DND-41 (cell line): ENCODE data around the gene DYNC1I1.

Experiments used
- ATAC-seq: fragments of 200-7000 bp; cut with Tn5 transposase; 3 replicates; pipeline ENCODE4 v1.9.1; 2021; ENCODE audit warnings: low read depth; ENCODE audit not compliant: insufficient read depth
- DNase-seq: peaks from one replicate; pipeline ENCODE4 v3.0.0-alpha.2; 2020
- H2AFZ ChIP-seq: 2 replicates; pipeline ENCODE4 v1.6.0; 2012; ENCODE audit warnings: low read depth, low read length
- H3K27ac ChIP-seq: 2 replicates; pipeline ENCODE4 v1.5.1; 2012; ENCODE audit warnings: low read length, inconsistent platforms
- H3K27me3 ChIP-seq: fragments of 200-600 bp; sonication (generic); 2 replicates; pipeline ENCODE4 v1.6.0; 2012; ENCODE audit warnings: low read length, mild to moderate bottlenecking, inconsistent platforms; ENCODE audit not compliant: insufficient read depth, poor library complexity
- H3K36me3 ChIP-seq: 2 replicates; pipeline ENCODE4 v1.5.1; 2012; ENCODE audit warnings: low read length, inconsistent platforms; ENCODE audit not compliant: insufficient read depth
- H3K4me1 ChIP-seq: 2 replicates; pipeline ENCODE4 v1.5.1; 2012; ENCODE audit warnings: mild to moderate bottlenecking, low read length; ENCODE audit not compliant: insufficient read depth
- H3K4me2 ChIP-seq: 2 replicates; pipeline ENCODE4 v1.6.0; 2012; ENCODE audit warnings: mild to moderate bottlenecking, moderate library complexity, low read length, inconsistent platforms; ENCODE audit not compliant: insufficient read depth
- H3K4me3 ChIP-seq, 2 experiments: fragments of 200-600 bp in 1 of 2; shearing (Covaris generic) in 1 of 2; 2 replicates each; pipeline ENCODE4 v1.5.1; 2012 to 2016; ENCODE audit warnings: inconsistent platforms in 2 of 2, low read length in 2 of 2, mild to moderate bottlenecking in 2 of 2, low read depth in 1 of 2, moderate library complexity in 1 of 2
- H3K79me2 ChIP-seq: 2 replicates; pipeline ENCODE4 v1.6.0; 2012; ENCODE audit warnings: low read length, inconsistent platforms; ENCODE audit not compliant: insufficient read depth
- H3K9ac ChIP-seq: 2 replicates; pipeline ENCODE4 v1.6.0; 2012; ENCODE audit warnings: low read depth, mild to moderate bottlenecking, inconsistent platforms, low read length, moderate library complexity
- H3K9me3 ChIP-seq: 2 replicates; pipeline ENCODE4 v1.5.1; 2012; ENCODE audit warnings: low read length, moderate library complexity, mild to moderate bottlenecking, inconsistent platforms; ENCODE audit not compliant: insufficient read depth, severe bottlenecking
- H4K20me1 ChIP-seq: 2 replicates; pipeline ENCODE4 v1.6.0; 2012; ENCODE audit warnings: low read length; ENCODE audit not compliant: insufficient read depth
- CTCF ChIP-seq: IDR thresholded peaks from 2 replicates; pipeline ENCODE4 v1.5.1; 2012; ENCODE audit warnings: borderline replicate concordance, low read length, moderate library complexity, mild to moderate bottlenecking; ENCODE audit not compliant: poor library complexity, severe bottlenecking; ENCODE audit errors: extremely low read depth
- EZH2 ChIP-seq: IDR thresholded peaks from 3 replicates; pipeline ENCODE4 v1.6.1; 2012; ENCODE audit warnings: borderline replicate concordance, low read depth, mild to moderate bottlenecking, moderate library complexity, low read length, inconsistent platforms; ENCODE audit not compliant: severe bottlenecking

Gene DYNC1I1

GRCh38 chr7:96090756-96091155, 318.4 kb downstream of the DYNC1I1 start:
- no peak overlapping the region for H3K27ac ChIP-seq
- H3K9me3 ChIP-seq = no peaks in the 10 kb centered on the region
- no peak overlapping the region for H3K4me3 ChIP-seq
- no peaks in the 10 kb centered on the region for H3K79me2 ChIP-seq
- no peaks in the 10 kb centered on the region for H3K36me3 ChIP-seq
- H3K9ac ChIP-seq = no peak overlapping the region
- no peak for DNase-seq
- no peak for ATAC-seq
- peaks cover 4% of the 10 kb centered on the region for H3K27me3 ChIP-seq
- no peak overlapping the region for H2AFZ ChIP-seq
- H3K4me1 ChIP-seq = no peaks in the 10 kb centered on the region
- no peaks in the 10 kb centered on the region for H4K20me1 ChIP-seq
- TF ChIP-seq CTCF (no peak), EZH2 (no peak)
- H3K4me2 ChIP-seq = no peak overlapping the region

- ATAC-seq (no peak), DNase-seq (no peak)
- no peaks in the 10 kb centered on the region for H3K36me3 ChIP-seq
- H3K4me1 ChIP-seq = no peaks in the 10 kb centered on the region
- H3K4me2 ChIP-seq = no peak overlapping the region
- no peaks in the 10 kb centered on the region for H4K20me1 ChIP-seq
- no peak overlapping the region for H2AFZ ChIP-seq
- H3K9me3 ChIP-seq = no peaks in the 10 kb centered on the region
- H3K27ac ChIP-seq = no peak overlapping the region
- peaks cover 4% of the 10 kb centered on the region for H3K27me3 ChIP-seq
- H3K4me3 ChIP-seq = no peak overlapping the region
- no peaks in the 10 kb centered on the region for H3K79me2 ChIP-seq
- no peak overlapping the region for H3K9ac ChIP-seq
- TF ChIP-seq CTCF (no peak), EZH2 (no peak)
Observed at GRCh38 chr7:96093435-96093834, 321.1 kb downstream of the DYNC1I1 start.

- H2AFZ ChIP-seq = no peak overlapping the region
- H3K4me2 ChIP-seq = no peak overlapping the region
- peaks cover 4% of the 10 kb centered on the region for H3K27me3 ChIP-seq
- DNase-seq = no peak
- H3K4me1 ChIP-seq = no peaks in the 10 kb centered on the region
- TF ChIP-seq CTCF (no peak), EZH2 (no peak)
- no peak for ATAC-seq
- no peaks in the 10 kb centered on the region for H3K79me2 ChIP-seq
- no peak overlapping the region for H3K27ac ChIP-seq
- H4K20me1 ChIP-seq = no peaks in the 10 kb centered on the region
- no peak overlapping the region for H3K9ac ChIP-seq
- no peak overlapping the region for H3K4me3 ChIP-seq
- H3K9me3 ChIP-seq = no peaks in the 10 kb centered on the region
- no peaks in the 10 kb centered on the region for H3K36me3 ChIP-seq
Observed at GRCh38 chr7:96097835-96098234, 325.5 kb downstream of the DYNC1I1 start.

GRCh38 chr7:96100737-96101136, 328.4 kb downstream of the DYNC1I1 start:
- Histone ChIP-seq H4K20me1 (no peaks in the 10 kb centered on the region), H3K4me1 (no peaks in the 10 kb centered on the region), H3K9me3 (no peaks in the 10 kb centered on the region), H3K9ac (no peak overlapping the region), H3K4me3 (no peak overlapping the region), H3K27me3 (no peaks in the 10 kb centered on the region), H2AFZ (no peak overlapping the region), H3K79me2 (no peaks in the 10 kb centered on the region), H3K36me3 (no peaks in the 10 kb centered on the region), H3K4me2 (no peak overlapping the region), H3K27ac (no peak overlapping the region)
- ATAC-seq (no peak), DNase-seq (no peak)
- TF ChIP-seq EZH2 = no peak
- no peak for TF ChIP-seq CTCF
